NCI-H1105 treated with DMSO at 0.1 percent for 48 hours (cell line): Measurements from ENCODE around the gene BLMH.
A peak's percentile ranks its signal among the peaks of the same experiment; 100 is the strongest.

Experiments used
- DNase-seq: peaks from one replicate; lab custom pipeline; 2025; lab: John Stamatoyannopoulos, UW

Gene BLMH, protein sequence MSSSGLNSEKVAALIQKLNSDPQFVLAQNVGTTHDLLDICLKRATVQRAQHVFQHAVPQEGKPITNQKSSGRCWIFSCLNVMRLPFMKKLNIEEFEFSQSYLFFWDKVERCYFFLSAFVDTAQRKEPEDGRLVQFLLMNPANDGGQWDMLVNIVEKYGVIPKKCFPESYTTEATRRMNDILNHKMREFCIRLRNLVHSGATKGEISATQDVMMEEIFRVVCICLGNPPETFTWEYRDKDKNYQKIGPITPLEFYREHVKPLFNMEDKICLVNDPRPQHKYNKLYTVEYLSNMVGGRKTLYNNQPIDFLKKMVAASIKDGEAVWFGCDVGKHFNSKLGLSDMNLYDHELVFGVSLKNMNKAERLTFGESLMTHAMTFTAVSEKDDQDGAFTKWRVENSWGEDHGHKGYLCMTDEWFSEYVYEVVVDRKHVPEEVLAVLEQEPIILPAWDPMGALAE

DNA sequence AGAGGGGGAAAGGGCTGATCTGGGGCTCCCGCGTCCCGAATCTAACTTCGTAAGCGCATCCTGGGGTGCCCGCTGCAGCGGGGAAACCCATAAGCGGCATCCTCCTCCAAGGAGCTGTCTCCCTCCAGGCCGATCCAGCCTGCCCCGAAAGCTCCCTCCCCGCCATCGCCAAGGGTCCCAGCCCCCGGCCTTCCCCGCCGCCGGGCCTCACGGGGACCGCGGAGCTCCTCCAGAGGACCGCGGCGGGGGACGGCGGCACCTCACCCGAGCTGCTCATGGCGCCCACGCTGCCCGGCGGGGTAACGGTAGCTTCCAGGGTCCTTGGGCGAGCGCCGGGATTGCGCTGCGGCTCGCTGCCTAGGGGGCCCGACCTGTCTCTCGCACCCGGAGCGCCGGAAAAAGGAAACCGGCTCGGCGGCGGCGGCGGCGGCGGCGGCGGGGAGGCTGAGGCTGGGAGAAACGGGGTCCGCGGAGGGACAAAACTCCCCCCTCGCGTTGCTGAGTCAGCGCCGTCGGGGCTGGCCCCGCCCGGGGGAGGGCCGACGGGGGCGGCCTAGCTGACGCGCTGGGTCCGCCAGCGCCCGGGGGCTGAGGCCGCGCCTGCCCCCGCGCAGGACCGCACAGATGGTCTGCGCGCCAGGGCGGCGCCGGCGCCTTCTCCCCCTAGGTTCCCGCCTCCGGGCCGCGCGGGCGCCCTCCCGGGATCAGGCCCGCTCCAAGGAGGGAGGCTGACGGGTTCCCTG is at the start of gene BLMH:
BLMH (minus strand) TSS at position 402 of the 743 bp plus-strand sequence; CDS start at position 277, 125 bp downstream.
- DNase-seq, result peak; percentile 69

DNA sequence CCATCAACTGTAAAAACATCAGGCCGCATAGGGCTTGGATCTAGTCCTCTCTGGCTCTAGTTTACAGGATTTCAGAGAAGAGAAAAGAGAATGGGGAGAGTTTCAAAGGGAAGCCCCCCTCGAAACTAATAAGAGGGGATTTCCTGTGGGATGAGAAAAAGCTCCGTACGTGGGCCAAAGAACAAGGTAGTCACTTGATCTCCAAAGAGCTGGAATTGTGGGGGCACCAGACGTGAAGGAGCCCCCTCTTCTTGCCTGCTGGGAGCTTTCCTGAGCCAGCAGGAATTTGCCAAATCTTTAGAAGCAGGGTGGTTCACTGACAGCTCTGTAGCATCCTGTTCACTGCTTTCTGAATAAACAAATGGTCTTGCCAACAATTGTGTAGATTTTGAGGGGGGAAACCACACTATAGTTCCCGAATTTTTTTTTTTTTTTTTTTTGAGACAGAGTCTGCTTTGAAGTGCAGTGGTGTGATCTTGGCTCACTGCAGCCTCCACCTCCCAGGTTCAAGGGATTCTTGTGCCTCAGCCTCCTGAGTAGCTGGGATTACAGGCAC is 49.1 kb upstream of the BLMH start:
- DNase-seq, result no peak

DNA sequence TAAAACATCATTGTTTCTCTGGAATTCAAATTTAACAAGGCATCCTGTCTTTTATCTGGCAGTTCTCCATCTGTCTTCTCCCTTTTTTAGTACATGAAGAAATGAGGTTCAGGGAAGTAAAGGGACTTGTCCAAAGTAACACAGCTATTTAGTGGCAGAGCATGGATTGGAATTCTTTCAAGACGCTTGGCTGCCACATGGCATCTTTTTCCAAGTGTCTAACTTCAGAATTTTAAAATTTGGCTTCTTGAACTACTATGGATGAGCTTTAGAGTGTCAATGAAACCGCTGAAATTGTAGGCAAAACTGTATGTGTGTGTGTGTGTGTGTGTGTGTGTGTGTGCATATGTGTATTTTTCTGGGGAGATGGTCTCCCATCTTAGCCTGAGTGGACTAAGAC is 47.3 kb upstream of the BLMH start:
- no peak for DNase-seq

DNA sequence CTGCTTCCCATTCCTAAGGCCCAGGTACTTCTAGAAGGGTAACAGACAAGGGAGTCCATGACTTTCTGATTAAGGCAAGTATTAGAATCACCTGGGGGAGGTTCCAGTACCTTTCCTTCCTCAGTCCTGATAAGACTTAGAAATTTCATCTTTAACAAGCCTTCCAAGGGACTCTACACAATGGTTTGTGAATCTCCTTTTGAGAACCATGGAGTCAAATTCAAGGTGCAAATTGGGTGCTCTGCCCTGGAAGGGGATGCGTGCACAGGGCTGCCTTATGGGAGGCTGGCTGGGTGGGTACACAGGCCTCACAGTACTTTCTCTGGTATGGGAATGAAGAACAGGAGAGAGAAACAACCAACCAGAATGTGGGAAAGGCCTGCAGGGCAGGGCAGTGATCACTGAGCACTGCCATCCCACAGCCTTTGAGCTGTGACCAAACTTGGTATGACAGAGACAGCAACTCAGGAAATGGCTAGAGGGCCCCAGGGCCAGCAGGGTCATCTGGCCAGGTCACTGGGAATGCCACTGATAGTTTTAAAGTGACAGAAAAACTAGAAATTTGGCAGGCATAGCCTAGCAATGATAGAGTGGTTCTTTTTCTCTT is 45.8 kb upstream of the BLMH start:
- DNase-seq, result no peak

DNA sequence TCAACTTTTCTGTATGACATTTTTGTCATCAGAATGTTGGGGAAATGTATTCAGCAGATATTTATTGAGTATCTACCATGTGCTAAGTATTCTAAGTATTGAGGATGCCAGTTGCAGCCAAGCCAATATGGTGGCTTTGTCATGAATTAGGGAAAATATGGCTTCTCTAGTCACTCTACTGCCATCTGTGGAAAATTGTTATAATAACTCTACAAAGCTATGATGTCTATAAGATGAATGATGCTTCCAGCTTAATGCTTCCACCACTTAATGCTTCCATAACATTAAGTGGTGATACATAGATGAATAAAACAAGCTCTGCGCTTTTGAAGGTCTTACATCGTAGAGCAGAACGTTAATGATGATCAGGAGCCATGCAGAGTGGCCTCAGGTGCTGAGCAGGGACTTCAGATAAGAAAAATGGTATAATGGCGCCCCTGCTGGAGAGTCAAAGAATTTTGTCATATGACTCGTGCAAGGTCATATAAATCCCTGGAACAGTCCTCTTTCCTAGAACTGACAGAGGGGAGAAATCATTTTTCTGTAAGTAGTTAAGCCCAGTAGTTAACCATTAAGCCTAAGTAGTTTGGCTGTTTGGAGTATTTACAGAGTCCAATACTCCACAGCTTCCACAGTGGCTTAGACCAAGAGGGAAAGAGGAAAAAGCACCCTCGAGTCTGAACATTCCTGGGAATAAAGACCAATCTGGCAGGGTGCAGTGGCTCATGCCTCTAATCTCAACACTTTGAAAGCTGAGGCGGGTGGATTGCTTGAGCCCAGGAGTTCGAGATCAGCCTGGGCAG is 44.8 kb upstream of the BLMH start:
- peak; percentile 90 for DNase-seq

DNA sequence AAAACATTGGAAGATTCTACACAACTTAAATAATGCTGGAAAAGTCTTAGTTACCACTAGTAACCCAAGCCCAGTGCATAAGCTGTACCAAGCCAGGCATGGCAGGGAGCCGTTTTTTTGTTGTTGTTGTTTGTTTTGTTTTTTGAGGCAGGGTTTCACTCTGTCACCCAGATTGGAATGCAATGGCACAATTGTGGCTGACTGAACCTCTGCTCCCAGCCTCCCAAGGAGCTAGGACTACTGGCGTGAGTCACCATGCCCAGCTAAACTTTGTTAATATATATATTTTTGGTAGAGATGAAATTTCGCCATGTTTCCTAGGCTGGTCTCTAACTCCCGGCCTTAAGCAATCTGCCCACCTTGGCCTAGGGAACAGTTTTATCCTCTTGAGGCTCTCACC is 42.7 kb upstream of the BLMH start:
- DNase-seq, result no peak

DNA sequence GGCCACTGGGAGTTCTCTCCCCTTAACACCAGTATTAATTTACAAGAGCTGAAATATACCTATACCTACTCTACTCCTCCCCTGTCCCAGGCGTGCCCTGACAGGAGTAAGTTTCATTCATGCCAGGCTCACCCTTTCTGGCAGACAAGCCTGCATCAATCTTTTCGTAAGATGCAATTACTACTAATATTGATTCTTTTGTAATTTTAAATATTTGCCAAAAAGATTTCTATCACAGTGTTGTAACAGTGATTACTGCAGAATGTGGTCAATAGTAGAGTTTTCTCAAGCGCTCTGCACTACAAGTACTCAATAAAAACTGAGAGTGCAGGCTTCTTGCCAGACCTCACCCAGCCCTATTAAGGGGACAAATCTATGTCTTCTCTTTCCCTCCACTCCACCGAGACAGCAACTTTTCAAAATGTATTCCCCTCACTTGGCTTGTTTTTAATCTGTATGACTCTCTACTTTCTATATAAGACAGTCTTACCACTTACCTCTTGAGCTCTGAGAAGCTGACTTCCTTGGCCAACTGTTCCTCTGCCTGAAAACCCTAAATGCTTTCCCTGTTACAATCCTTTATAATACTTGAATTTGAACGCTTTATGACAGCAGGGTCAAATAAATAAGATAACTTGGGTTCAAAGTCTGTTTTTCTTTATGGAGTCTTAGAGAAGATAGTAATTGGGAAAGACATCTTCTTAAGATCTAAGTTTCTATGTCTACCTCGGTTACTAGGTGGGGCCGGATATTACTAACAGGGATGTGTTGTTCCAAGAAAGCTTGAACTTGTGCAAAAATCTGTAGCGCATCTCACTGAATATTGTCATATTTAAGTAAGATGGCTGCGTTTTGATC is 42.0 kb upstream of the BLMH start, which contains the start of gene TMIGD1:
TMIGD1 (minus strand) TSS at position 555 of the 858 bp plus-strand sequence. CDS start 1,924 bp downstream, outside the sequence.
- peak; percentile 30 for DNase-seq

DNA sequence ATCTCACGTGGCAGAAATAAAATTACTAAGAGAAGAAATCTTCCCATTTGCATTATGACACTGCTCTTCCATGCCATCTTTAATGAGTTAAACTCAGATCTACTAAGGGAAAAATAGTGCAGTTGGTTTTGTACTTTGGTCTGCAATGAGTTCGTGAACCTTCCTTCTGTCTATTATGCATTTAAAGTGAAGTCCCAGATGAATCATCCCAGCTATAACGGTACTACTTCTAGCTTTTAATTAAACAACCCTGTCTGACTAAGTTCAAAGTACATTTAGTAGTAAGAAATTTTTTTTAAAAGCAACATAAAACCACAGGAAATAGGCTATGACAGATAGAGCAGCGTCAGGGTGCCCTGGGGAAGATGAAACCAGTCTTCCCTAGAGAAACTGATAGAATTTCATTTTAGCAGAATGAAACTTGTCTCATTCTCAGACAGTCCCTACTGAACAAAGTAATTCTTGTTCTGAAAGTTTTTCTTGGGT is 40.4 kb upstream of the BLMH start:
- no peak for DNase-seq

DNA sequence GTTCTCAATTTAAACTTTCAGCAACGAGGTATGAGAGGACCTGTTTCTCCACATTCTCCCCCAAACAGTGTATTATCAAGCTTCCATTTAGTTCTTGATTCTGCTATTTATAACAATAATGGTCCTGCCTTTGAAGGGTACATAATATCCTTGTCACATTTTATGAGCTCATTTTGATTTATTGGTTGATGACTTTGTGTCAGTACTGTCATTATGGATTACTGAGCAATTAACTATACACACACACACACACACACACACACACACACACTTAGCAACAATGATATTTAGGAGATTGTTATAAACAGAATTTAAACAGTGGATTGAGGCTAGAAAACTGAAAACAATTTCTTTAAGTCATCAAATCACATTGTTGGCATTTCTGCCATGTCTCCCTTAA is 35.1 kb upstream of the BLMH start:
- peak; percentile 86 for DNase-seq

DNA sequence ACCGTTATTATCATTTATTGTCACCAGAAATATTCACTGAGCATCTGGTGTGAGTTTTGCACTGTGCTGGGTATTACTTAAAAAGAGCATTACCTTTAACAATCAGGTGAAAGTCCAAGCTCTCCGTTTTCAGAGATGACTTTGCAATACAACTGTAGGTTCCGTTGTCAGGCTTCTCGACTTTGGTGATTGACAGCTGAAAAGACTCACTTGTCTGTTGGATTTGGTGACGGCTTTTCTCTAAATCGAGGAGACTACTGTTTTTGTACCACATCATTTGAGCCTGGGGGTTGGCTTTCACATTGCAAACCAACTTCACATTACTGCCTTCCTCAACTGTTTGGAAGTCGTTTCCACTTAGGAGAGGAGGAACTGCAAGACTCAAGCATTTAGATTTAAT is 33.0 kb upstream of the BLMH start:
- DNase-seq, result no peak

DNA sequence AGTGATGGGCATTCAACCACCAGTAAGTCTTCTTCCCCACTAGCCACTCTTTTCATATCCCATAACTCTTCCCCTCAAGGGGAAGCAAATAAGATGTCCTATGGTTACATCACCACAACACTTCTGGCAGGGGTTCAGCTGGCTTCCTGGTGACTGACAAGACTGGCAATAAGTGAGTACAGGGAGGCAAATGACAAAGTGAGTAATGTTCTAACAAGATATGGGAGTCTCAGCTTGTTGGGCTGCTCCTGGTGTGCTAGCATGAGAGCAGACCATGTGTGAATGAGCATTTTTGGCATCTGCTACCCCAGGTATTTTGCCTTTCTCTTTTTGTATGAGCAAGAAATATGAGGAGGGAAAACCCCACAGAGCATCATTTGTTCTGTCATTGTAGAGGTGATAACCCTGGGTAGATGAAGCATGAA is 32.2 kb upstream of the BLMH start:
- DNase-seq, result no peak

DNA sequence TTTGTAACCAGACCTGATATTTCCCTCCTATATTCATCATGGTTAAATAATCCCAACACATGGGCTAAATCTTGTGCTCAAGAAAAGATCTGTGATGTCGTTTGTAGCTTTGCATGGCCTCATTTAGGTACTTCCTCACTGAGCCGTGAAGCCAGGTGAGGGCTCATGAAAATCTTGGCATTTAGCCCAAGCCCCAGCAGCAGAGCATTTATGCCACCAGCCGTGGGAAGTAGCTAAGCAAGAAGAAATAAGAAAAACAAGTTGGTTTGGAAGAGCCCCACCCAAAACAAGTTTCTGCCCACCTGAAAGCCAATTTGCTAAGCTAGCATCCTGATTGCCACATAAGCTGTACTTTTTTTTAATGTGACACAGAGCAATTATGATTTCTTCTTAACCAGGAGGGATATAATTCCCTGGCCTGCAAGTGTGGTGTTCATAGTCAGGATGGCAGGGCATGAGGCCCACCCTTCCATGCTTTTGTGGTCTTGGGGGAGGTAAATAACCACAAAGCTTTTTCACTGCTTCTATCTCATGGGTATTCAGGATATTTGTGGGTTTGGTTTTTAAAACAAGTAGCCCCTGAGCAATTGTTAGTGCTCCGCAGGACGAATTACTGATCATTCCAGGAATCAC is 31.6 kb upstream of the BLMH start:
- peak; percentile 72 for DNase-seq

DNA sequence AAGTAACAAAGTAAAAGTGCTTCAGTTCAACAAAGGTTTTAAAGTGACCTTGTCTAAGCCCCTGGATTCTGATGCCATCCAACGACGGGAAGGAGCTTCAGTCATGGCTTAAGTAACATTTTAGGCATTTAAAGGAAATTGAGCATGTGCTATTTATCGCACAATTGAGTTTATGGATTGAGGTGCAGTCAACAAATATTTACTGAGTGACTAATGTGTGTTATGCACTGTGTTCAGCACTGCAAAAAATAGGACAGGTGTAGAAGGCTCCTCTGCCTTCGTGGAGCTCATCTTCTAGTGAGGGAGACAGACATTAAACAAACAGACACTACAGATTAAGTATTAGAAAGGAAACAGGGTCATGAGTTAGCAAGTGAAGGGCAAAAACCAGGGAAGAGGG is 29.6 kb upstream of the BLMH start:
- no peak for DNase-seq

DNA sequence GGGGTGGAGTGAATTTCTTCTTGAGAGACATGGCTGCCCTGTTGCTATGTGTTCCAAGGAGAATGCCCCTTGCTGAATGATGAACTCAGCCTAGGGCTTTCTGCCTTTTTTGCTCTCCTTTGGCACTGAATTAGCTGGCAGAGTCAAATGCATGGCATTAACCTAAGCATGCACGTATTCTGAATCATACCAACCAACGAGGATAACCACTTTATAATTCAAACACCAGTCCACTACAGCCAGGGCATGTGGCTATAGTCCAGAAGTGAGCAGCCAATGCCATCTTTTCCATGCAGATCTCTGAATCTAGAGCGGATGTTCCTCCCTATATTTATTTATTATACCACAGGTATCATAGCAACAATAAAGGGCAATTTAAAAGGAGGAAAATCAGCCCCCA is 26.4 kb upstream of the BLMH start:
- no peak for DNase-seq

DNA sequence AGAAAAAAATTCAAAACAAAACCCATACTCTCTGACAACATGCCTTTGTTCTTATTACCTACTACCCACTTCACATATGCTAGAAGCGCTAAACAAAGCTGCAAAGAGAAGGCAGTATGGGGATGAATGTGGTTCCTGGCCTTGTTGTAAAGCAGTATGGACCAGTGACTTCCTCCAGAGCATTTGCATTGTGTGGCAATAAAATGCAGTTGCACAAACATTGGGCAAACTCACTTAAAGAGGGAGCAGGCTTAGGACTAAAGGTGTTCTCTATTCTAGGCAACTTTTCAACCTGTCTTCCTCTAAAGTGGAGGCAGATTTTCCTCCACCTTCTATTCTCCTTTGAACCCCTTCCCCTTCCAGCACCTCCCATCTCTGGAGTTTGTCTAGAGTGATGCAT is 25.0 kb upstream of the BLMH start:
- DNase-seq, result no peak

DNA sequence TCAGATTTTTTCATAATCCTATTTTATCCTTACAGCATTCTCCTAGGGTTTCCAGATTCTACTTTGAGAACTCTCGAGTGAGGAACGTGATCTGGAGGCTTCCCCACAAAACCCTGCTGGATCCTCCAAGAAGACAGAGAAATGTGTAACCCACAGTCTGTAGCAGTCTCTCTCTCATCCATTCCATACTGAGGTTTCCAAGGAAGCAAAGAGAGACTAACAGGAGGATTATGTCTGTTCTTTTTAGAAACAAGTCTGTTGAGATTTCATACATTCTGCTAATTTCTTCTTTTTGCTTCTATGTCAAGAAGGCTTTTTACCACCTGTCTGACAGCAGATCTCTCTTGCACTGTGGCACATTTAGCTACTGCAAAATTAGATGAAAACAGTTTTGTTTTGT is 23.4 kb upstream of the BLMH start:
- no peak for DNase-seq

DNA sequence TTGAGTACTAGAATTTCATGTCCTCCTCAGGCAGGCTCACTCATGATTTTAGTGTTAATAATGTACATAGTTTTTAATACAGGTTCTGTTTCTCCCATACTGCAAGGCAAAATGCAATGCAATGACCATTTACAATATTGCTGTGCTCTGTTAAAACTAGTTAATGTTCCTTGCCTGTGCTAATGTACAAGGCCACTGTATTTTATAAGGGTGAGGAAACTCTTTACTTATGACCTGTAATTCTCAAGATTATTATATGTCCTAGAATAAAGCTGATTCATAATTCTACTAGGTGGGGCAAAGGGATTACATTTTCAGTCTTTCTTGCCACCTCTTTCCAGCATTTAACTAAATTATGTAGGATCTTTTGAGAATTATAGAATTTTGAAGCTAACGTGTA is 22.7 kb upstream of the BLMH start:
- DNase-seq, result no peak

DNA sequence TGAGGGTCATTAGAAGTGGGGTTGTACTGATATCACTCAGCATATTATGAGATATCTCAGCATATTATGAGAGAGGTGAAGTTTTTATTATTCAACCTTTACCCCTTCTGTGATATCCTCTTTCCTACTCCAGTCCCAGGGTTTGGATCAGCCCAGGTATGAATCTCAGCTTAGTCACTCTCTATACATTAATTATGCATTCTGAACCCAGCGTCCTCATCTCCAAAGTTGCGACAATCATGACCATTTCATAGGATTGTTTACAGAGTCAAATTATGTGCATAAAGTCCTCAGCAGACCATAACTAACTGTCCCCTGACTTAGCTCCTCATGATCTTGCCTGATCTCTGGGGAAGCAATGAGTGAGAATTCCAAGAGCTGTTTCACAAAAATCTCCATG is 20.5 kb upstream of the BLMH start:
- no peak for DNase-seq

DNA sequence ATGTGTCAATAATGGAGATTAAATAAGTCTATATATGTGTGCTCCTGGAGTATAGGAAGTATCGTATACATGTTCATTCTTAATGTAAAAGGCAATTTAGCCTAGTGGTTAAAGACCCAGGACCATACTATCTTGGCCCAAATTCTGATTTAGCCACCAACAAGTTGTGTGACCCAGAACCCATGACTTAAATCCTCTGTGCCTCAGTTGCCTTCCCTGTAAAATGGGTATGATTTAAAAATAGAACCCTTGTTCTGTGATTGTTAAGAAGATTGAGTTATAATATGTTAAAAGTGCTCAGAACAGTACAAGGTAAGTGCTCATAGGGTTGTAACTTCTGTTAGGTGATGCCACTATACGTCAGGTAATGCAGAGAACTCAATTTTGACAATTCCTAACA is 18.8 kb upstream of the BLMH start:
- DNase-seq, result no peak

DNA sequence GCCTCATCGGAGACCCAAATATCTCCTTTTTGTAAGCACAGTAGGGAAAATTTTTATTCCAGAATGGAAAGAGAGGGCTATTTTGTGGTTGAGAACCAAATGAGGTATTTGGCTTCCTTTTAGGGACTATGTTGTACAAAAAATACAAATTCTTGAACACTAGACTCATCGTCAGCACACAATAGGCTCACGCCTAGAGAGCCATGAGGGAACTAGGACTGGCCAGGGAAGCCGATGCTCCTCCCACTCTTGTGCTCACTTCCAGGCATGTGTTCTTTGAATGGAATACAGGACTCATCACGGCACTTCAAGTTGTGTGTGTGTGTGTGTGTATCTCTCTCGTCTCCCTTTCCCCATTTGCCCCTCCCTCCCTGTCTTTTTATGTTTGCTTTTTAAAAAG is 17.8 kb upstream of the BLMH start:
- no peak for DNase-seq
